Measurements from ENCODE around the gene TRA2B. TPM values are rescaled to one million over a fixed set of nuclear protein-coding genes. Genes with fewer than 3 reads are reported as not detected.

The TRA2B gene
- total and polyA plus RNA-seq, 7 experiments from 2014 or later = 182 to 673 (median 216) TPM

- H3K4me1 Mint-ChIP-seq = no peaks in the 10 kb centered on the region
- ChIA-PET CTCF (interaction anchor here (1.2 kb wide), 1 partner anchor 24 kb away, joined by 4 read pairs; no protein-coding TSS in a partner anchor), POLR2A (no interaction called here)
- H3K9me3 ChIP-seq (ENCODE audit: control insufficient read depth in 2 of 3, low read length in 3 of 3) = no peaks in the 10 kb centered on the region
- H3K9me3 Mint-ChIP-seq = peaks cover 0 to 11% (median 4%) of the 10 kb centered on the region in 11 donors
- no peaks in the 10 kb centered on the region for H3K36me3 ChIP-seq (ENCODE audit: control insufficient read depth in 2 of 3, insufficient read depth in 3 of 3, low read length in 3 of 3)
- H3K27me3 Mint-ChIP-seq = peaks cover 0 to 12% (median 0%) of the 10 kb centered on the region in 5 donors
- H3K27ac Mint-ChIP-seq = peak overlapping the region in 1 of 9 donors; percentile 53
- no peaks in the 10 kb centered on the region for H3K27me3 ChIP-seq (ENCODE audit: control insufficient read depth in 2 of 2, insufficient read depth in 2 of 2, low read length in 2 of 2)
- no peak overlapping the region for H3K4me3 ChIP-seq (ENCODE audit: low read length)
- intact Hi-C loops (cut with micrococcal nuclease) = no loop called here
- no peak overlapping the region for H3K4me3 Mint-ChIP-seq
- ATAC-seq (no peak), DNase-seq (no peak)
- H3K36me3 Mint-ChIP-seq = peaks cover 0 to 9% (median 3%) of the 10 kb centered on the region in 5 donors
- no peaks in the 10 kb centered on the region for H3K4me1 ChIP-seq (ENCODE audit: control insufficient read depth in 2 of 2, insufficient read depth in 2 of 2, low read length in 2 of 2)
- H3K27ac ChIP-seq (ENCODE audit: low read depth, low read length) = no peak overlapping the region
Measured at GRCh38 chr3:185968168-185968567, 30.4 kb upstream of the TRA2B start.

DNA sequence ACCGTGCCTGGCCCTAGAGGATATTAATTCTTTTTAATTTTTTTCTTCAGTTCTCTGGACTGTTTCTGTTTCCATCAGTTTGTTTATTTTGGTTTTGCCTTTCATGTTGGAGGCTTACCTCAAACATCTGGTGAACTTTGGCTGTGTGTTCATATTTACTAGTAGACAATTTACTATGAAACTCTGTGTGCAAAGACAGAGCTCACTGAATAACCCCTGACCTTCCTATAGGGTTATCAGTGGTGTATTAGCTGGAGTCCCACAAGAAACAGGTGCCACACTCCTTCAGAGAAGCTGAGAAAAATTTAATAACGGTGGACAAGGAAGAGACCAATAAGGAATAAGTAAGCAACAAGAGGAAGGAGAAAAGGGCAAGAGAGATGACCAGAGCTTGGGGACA is 28.8 kb upstream of the TRA2B start:
- peaks cover 0 to 12% (median 0%) of the 10 kb centered on the region in 5 donors for H3K27me3 Mint-ChIP-seq
- ATAC-seq = no peak
- no peak overlapping the region for H3K4me3 Mint-ChIP-seq
- DNase-seq = no peak
- no peak overlapping the region for H3K27ac Mint-ChIP-seq
- Histone ChIP-seq H3K4me1 (ENCODE audit: control insufficient read depth in 2 of 2, insufficient read depth in 2 of 2, low read length in 2 of 2) (no peaks in the 10 kb centered on the region), H3K27ac (ENCODE audit: low read depth, low read length) (no peak overlapping the region), H3K9me3 (ENCODE audit: control insufficient read depth in 2 of 3, low read length in 3 of 3) (no peaks in the 10 kb centered on the region), H3K36me3 (ENCODE audit: control insufficient read depth in 2 of 3, insufficient read depth in 3 of 3, low read length in 3 of 3) (no peaks in the 10 kb centered on the region), H3K27me3 (ENCODE audit: control insufficient read depth in 2 of 2, insufficient read depth in 2 of 2, low read length in 2 of 2) (no peaks in the 10 kb centered on the region), H3K4me3 (ENCODE audit: low read length) (no peak overlapping the region)
- ChIA-PET CTCF (interaction anchor here (0.8 kb wide), 1 partner anchor 10 kb away, joined by 3 read pairs; no protein-coding TSS in a partner anchor), POLR2A (no interaction called here)
- intact Hi-C loops (cut with micrococcal nuclease) = no loop called here
- H3K36me3 Mint-ChIP-seq = peaks cover 0 to 9% (median 3%) of the 10 kb centered on the region in 5 donors
- H3K4me1 Mint-ChIP-seq = no peaks in the 10 kb centered on the region
- H3K9me3 Mint-ChIP-seq = peaks cover 0 to 11% (median 4%) of the 10 kb centered on the region in 11 donors

DNA sequence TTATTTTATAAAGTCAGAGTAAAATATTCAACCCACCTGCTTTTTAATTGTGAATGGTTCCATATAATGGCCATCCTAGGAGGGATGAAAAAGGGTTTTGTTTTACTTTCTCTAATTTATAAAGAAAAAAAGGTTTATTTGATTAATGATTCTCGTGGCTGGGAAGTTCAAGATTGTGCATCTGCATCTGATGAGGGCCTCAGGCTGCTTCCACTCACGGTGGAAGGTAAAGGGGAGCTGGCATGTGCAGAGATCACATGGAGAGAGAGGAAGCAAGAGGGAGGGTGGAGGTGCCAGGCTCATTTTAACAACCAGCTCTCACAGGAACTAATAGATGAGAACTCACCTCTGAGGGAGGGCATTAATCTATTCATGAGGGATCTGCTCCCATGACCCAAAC is 27.7 kb upstream of the TRA2B start:
- CTCF ChIA-PET = no interaction called here
- H3K36me3 ChIP-seq (ENCODE audit: control insufficient read depth in 2 of 3, insufficient read depth in 3 of 3, low read length in 3 of 3) = no peaks in the 10 kb centered on the region
- Mint-ChIP-seq H3K4me1 (no peaks in the 10 kb centered on the region), H3K36me3 (peaks cover 0 to 9% (median 3%) of the 10 kb centered on the region in 5 donors), H3K9me3 (peaks cover 0 to 11% (median 4%) of the 10 kb centered on the region in 11 donors), H3K27me3 (peaks cover 0 to 12% (median 0%) of the 10 kb centered on the region in 5 donors), H3K27ac (no peak overlapping the region), H3K4me3 (no peak overlapping the region)
- H3K27me3 ChIP-seq (ENCODE audit: control insufficient read depth in 2 of 2, insufficient read depth in 2 of 2, low read length in 2 of 2) = no peaks in the 10 kb centered on the region
- POLR2A ChIA-PET = no interaction called here
- DNase-seq (no peak), ATAC-seq (no peak)
- no peaks in the 10 kb centered on the region for H3K9me3 ChIP-seq (ENCODE audit: control insufficient read depth in 2 of 3, low read length in 3 of 3)
- H3K4me1 ChIP-seq (ENCODE audit: control insufficient read depth in 2 of 2, insufficient read depth in 2 of 2, low read length in 2 of 2) = no peaks in the 10 kb centered on the region
- intact Hi-C loops (cut with micrococcal nuclease) = no loop called here
- no peak overlapping the region for H3K27ac ChIP-seq (ENCODE audit: low read depth, low read length)
- H3K4me3 ChIP-seq (ENCODE audit: low read length) = no peak overlapping the region

GRCh38 chr3:185961675-185962232 is 23.9 kb upstream of the TRA2B start:
- Histone ChIP-seq H3K4me3 (ENCODE audit: low read length) (no peak overlapping the region), H3K36me3 (ENCODE audit: control insufficient read depth in 2 of 3, insufficient read depth in 3 of 3, low read length in 3 of 3) (no peaks in the 10 kb centered on the region), H3K27ac (ENCODE audit: low read depth, low read length) (no peak overlapping the region), H3K4me1 (ENCODE audit: control insufficient read depth in 2 of 2, insufficient read depth in 2 of 2, low read length in 2 of 2) (peaks cover 0 to 8% of the 10 kb centered on the region in 2 donors), H3K9me3 (ENCODE audit: control insufficient read depth in 2 of 3, low read length in 3 of 3) (no peaks in the 10 kb centered on the region), H3K27me3 (ENCODE audit: control insufficient read depth in 2 of 2, insufficient read depth in 2 of 2, low read length in 2 of 2) (no peaks in the 10 kb centered on the region)
- POLR2A ChIA-PET = no interaction called here
- no peak overlapping the region for H3K27ac Mint-ChIP-seq
- ATAC-seq (no peak), DNase-seq (no peak)
- CTCF ChIA-PET = interaction anchor here (1.0 to 2.8 kb wide), 2 partner anchors 15 to 18 kb away, joined by 4 to 15 read pairs; no protein-coding TSS in a partner anchor
- H3K9me3 Mint-ChIP-seq = peaks cover 0 to 11% (median 4%) of the 10 kb centered on the region in 11 donors
- H3K4me1 Mint-ChIP-seq = peaks cover 0 to 10% (median 8%) of the 10 kb centered on the region in 7 donors
- H3K27me3 Mint-ChIP-seq = peaks cover 0 to 10% (median 0%) of the 10 kb centered on the region in 5 donors
- H3K4me3 Mint-ChIP-seq = no peak overlapping the region
- peaks cover 0 to 9% (median 3%) of the 10 kb centered on the region in 5 donors for H3K36me3 Mint-ChIP-seq
- intact Hi-C loops (cut with micrococcal nuclease) = loop anchor here in 1 of 2 donors (2.0 kb wide), 1 partner anchor 19 kb away; no protein-coding TSS in a partner anchor

GRCh38 chr3:185960522-185961288 is 22.9 kb upstream of the TRA2B start:
- DNase-seq (no peak), ATAC-seq (no peak)
- H3K4me3 ChIP-seq (ENCODE audit: low read length) = no peak overlapping the region
- Mint-ChIP-seq H3K36me3 (peaks cover 0 to 4% (median 3%) of the 10 kb centered on the region in 5 donors), H3K27me3 (peaks cover 0 to 12% (median 0%) of the 10 kb centered on the region in 5 donors), H3K4me3 (peak overlapping the region in 1 of 10 donors; percentile 61), H3K27ac (peak overlapping the region in 1 of 9 donors; percentile 90), H3K9me3 (peaks cover 0 to 8% (median 3%) of the 10 kb centered on the region in 11 donors), H3K4me1 (peaks cover 0 to 10% (median 8%) of the 10 kb centered on the region in 7 donors)
- H3K27ac ChIP-seq (ENCODE audit: low read depth, low read length) = no peak overlapping the region
- no peaks in the 10 kb centered on the region for H3K27me3 ChIP-seq (ENCODE audit: control insufficient read depth in 2 of 2, insufficient read depth in 2 of 2, low read length in 2 of 2)
- ChIA-PET POLR2A (interaction anchor here (1.1 to 2.6 kb wide), 4 partner anchors 11 to 48 kb away, joined by 5 to 17 read pairs (median 6); partner anchors contain the start of gene TRA2B), CTCF (interaction anchor here (1.0 to 2.8 kb wide), 4 partner anchors 16 to 23 kb away, joined by 3 to 15 read pairs (median 10); no protein-coding TSS in a partner anchor)
- H3K36me3 ChIP-seq (ENCODE audit: control insufficient read depth in 2 of 3, insufficient read depth in 3 of 3, low read length in 3 of 3) = no peaks in the 10 kb centered on the region
- no peaks in the 10 kb centered on the region for H3K9me3 ChIP-seq (ENCODE audit: control insufficient read depth in 2 of 3, low read length in 3 of 3)
- intact Hi-C loops (cut with micrococcal nuclease) = loop anchor here in 1 of 2 donors (2.0 kb wide), 1 partner anchor 18 kb away; no protein-coding TSS in a partner anchor
- peaks cover 0 to 8% of the 10 kb centered on the region in 2 donors for H3K4me1 ChIP-seq (ENCODE audit: control insufficient read depth in 2 of 2, insufficient read depth in 2 of 2, low read length in 2 of 2)
